Neural cell (in vitro differentiated cells): ENCODE measurements around the gene CIB1. TPM values are rescaled to one million over a fixed set of nuclear protein-coding genes. Genes with fewer than 3 reads are reported as not detected.

Experiments
- H2AFZ ChIP-seq: fragments of 200-600, 300-800 bp; sonication (generic), shearing (Covaris generic); 2 replicates; pipeline ENCODE4 v1.6.0; 2014; ENCODE audit warnings: low read depth, mild to moderate bottlenecking, antibody characterized with exemption, low read length, moderate library complexity
- H3F3A ChIP-seq: fragments of 200-600 bp; shearing (Covaris generic); 2 replicates; pipeline ENCODE4 v1.6.1; 2016; ENCODE audit warnings: mild to moderate bottlenecking, moderate library complexity, mixed read lengths, antibody characterized with exemption, low read length; ENCODE audit not compliant: insufficient read depth, poor library complexity, severe bottlenecking
- H3K27ac ChIP-seq: fragments of 200-600, 300-800 bp; sonication (generic), shearing (Covaris generic); 2 replicates; pipeline ENCODE4 v1.5.1; 2014; ENCODE audit warnings: mild to moderate bottlenecking, low read length, moderate library complexity
- H3K27me3 ChIP-seq: fragments of 300-800, 200-600 bp; sonication (generic), shearing (Covaris generic); 2 replicates; pipeline ENCODE4 v1.6.0; 2014; ENCODE audit warnings: mild to moderate bottlenecking, low read depth, low read length, moderate library complexity; ENCODE audit not compliant: insufficient read depth
- H3K36me3 ChIP-seq: fragments of 300-800, 200-600 bp; sonication (generic), shearing (Covaris generic); 2 replicates; pipeline ENCODE4 v1.5.1; 2014; ENCODE audit warnings: mild to moderate bottlenecking, antibody characterized with exemption, low read length, moderate library complexity; ENCODE audit not compliant: insufficient read depth
- H3K4me2 ChIP-seq: fragments of 300-800, 200-600 bp; sonication (generic), shearing (Covaris generic); 2 replicates; pipeline ENCODE4 v1.6.0; 2014; ENCODE audit warnings: mild to moderate bottlenecking, low read length
- H3K4me3 ChIP-seq: fragments of 300-800, 200-600 bp; sonication (generic), shearing (Covaris generic); 2 replicates; pipeline ENCODE4 v1.5.1; 2014; ENCODE audit warnings: mild to moderate bottlenecking, low read length, moderate library complexity
- H3K79me2 ChIP-seq: fragments of 200-600 bp; shearing (Covaris generic); replicated peaks from 2 replicates; pipeline ENCODE4 v1.6.0; 2014; ENCODE audit warnings: mild to moderate bottlenecking, low read length, moderate library complexity; ENCODE audit not compliant: insufficient read depth
- H3K9ac ChIP-seq: fragments of 300-800, 200-600 bp; sonication (generic), shearing (Covaris generic); 2 replicates; pipeline ENCODE4 v1.6.1; 2016; ENCODE audit warnings: mild to moderate bottlenecking, low read length, mixed read lengths
- H3K9me2 ChIP-seq: fragments of 200-600 bp; shearing (Covaris generic); 2 replicates; pipeline ENCODE4 v1.6.1; 2016; ENCODE audit warnings: mild to moderate bottlenecking, low read length, mixed read lengths; ENCODE audit not compliant: insufficient read depth
- H3K9me3 ChIP-seq: fragments of 200-600, 300-800 bp; sonication (generic), shearing (Covaris generic); 2 replicates; pipeline ENCODE4 v1.6.1; 2016; ENCODE audit warnings: mild to moderate bottlenecking, mixed run types, low read length, moderate library complexity, mixed read lengths
- H4K20me1 ChIP-seq: fragments of 200-600 bp; shearing (Covaris generic); 2 replicates; pipeline ENCODE4 v1.6.1; 2016; ENCODE audit warnings: mild to moderate bottlenecking, mixed run types; ENCODE audit not compliant: insufficient read depth
- EP300 ChIP-seq: fragments of 450-650 bp; conservative IDR thresholded peaks from 2 replicates; pipeline ENCODE4 v1.6.1; 2014; ENCODE audit warnings: antibody characterized with exemption, mild to moderate bottlenecking, moderate library complexity; ENCODE audit not compliant: poor library complexity, severe bottlenecking
- EZH2 ChIP-seq: fragments of 200-600, 300-800 bp; shearing (Covaris generic), sonication (generic); IDR thresholded peaks from 2 replicates; pipeline ENCODE4 v1.6.1; 2014; ENCODE audit warnings: antibody characterized with exemption, low read length, borderline replicate concordance, mild to moderate bottlenecking; ENCODE audit not compliant: insufficient read depth, poor library complexity, severe bottlenecking
- MXI1 ChIP-seq: fragments of 450-650 bp; conservative IDR thresholded peaks from 2 replicates; pipeline ENCODE4 v1.6.1; 2014; ENCODE audit warnings: antibody characterized with exemption, mild to moderate bottlenecking; ENCODE audit not compliant: poor library complexity, severe bottlenecking
- POLR2AphosphoS5 ChIP-seq: IDR thresholded peaks from 2 replicates; pipeline ENCODE4 v1.6.1; 2012
- RAD21 ChIP-seq: fragments of 450-650 bp; conservative IDR thresholded peaks from 2 replicates; pipeline ENCODE4 v1.6.1; 2014; ENCODE audit warnings: antibody characterized with exemption, mild to moderate bottlenecking, moderate library complexity
- REST ChIP-seq: IDR thresholded peaks from 2 replicates; pipeline ENCODE4 v1.6.1; 2012; ENCODE audit warnings: borderline replicate concordance
- SMC3 ChIP-seq: fragments of 450-650 bp; conservative IDR thresholded peaks from 2 replicates; pipeline ENCODE4 v1.6.1; 2014; ENCODE audit warnings: antibody characterized with exemption, mild to moderate bottlenecking, moderate library complexity; ENCODE audit not compliant: poor library complexity
- TAF1 ChIP-seq: IDR thresholded peaks from 2 replicates; pipeline ENCODE4 v1.6.1; 2012; ENCODE audit warnings: low read depth
- polyA plus RNA-seq: library from polyadenylated mRNA; depleted of rRNA; stranded (reverse); fragments of >200 nt; gene quantifications from 2 replicates; pipeline ENCODE4 v1.2.3, GENCODE V29; 2014
- TF ChIP-seq, protein P1 (sequence below): fragments of 450-650 bp; IDR thresholded peaks from 2 replicates; pipeline ENCODE4 v1.5.1; 2014; ENCODE audit warnings: antibody characterized with exemption, mild to moderate bottlenecking, moderate library complexity; ENCODE audit not compliant: poor library complexity, severe bottlenecking

Gene CIB1
- polyA plus RNA-seq, 1 donor from 2014 or later, result 9.4 TPM

DNA sequence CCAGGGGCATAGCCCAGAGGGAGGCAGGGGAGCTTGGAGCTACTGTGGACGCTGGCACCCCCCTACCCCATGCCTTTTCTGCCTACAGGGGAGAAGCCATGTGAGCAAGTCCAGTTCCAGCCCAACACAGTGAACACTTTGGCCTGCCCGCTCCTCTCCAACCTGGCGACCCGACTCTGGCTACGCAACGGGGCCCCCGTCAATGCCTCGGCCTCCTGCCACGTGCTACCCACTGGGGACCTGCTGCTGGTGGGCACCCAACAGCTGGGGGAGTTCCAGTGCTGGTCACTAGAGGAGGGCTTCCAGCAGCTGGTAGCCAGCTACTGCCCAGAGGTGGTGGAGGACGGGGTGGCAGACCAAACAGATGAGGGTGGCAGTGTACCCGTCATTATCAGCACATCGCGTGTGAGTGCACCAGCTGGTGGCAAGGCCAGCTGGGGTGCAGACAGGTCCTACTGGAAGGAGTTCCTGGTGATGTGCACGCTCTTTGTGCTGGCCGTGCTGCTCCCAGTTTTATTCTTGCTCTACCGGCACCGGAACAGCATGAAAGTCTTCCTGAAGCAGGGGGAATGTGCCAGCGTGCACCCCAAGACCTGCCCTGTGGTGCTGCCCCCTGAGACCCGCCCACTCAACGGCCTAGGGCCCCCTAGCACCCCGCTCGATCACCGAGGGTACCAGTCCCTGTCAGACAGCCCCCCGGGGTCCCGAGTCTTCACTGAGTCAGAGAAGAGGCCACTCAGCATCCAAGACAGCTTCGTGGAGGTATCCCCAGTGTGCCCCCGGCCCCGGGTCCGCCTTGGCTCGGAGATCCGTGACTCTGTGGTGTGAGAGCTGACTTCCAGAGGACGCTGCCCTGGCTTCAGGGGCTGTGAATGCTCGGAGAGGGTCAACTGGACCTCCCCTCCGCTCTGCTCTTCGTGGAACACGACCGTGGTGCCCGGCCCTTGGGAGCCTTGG lies 5.6 kb downstream of the CIB1 start:
- Histone ChIP-seq H3K9me3 (no peaks in the 10 kb centered on the region), H3K9me2 (no peaks in the 10 kb centered on the region), H3F3A (no peaks in the 10 kb centered on the region), H3K27me3 (no peaks in the 10 kb centered on the region), H3K4me3 (no peak overlapping the region), H3K79me2 (no peaks in the 10 kb centered on the region), H3K4me2 (no peak overlapping the region), H3K9ac (no peak overlapping the region), H3K36me3 (no peaks in the 10 kb centered on the region), H2AFZ (no peak overlapping the region), H4K20me1 (no peaks in the 10 kb centered on the region), H3K27ac (no peak overlapping the region)
- no peak for TF ChIP-seq EZH2
- no peak for TF ChIP-seq RAD21
- TF ChIP-seq, protein P1, sequence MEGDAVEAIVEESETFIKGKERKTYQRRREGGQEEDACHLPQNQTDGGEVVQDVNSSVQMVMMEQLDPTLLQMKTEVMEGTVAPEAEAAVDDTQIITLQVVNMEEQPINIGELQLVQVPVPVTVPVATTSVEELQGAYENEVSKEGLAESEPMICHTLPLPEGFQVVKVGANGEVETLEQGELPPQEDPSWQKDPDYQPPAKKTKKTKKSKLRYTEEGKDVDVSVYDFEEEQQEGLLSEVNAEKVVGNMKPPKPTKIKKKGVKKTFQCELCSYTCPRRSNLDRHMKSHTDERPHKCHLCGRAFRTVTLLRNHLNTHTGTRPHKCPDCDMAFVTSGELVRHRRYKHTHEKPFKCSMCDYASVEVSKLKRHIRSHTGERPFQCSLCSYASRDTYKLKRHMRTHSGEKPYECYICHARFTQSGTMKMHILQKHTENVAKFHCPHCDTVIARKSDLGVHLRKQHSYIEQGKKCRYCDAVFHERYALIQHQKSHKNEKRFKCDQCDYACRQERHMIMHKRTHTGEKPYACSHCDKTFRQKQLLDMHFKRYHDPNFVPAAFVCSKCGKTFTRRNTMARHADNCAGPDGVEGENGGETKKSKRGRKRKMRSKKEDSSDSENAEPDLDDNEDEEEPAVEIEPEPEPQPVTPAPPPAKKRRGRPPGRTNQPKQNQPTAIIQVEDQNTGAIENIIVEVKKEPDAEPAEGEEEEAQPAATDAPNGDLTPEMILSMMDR, result no peak
- no peak for TF ChIP-seq REST
- no peak for TF ChIP-seq MXI1
- TF ChIP-seq POLR2AphosphoS5, result no peak

- H3K27ac ChIP-seq, result no peak overlapping the region
- H2AFZ ChIP-seq, result no peak overlapping the region
- H3K79me2 ChIP-seq, result no peaks in the 10 kb centered on the region
- H3K9ac ChIP-seq, result no peak overlapping the region
- H4K20me1 ChIP-seq, result no peaks in the 10 kb centered on the region
- no peaks in the 10 kb centered on the region for H3K9me3 ChIP-seq
- H3K4me3 ChIP-seq, result no peak overlapping the region
- H3K9me2 ChIP-seq, result no peaks in the 10 kb centered on the region
- no peak overlapping the region for H3K4me2 ChIP-seq
- H3K36me3 ChIP-seq, result no peaks in the 10 kb centered on the region
- H3F3A ChIP-seq, result no peaks in the 10 kb centered on the region
- no peaks in the 10 kb centered on the region for H3K27me3 ChIP-seq
- TF ChIP-seq, protein P1, result no peak
- TF ChIP-seq EZH2 (no peak), SMC3 (no peak), REST (no peak), MXI1 (no peak), POLR2AphosphoS5 (no peak), RAD21 (no peak), TAF1 (no peak), EP300 (no peak)
Measured at GRCh38 chr15:90227336-90227735, 6.4 kb downstream of the CIB1 start.
